Measurements from ENCODE around the gene LORICRIN. TPM values are rescaled to one million over a fixed set of nuclear protein-coding genes. Genes with fewer than 3 reads are reported as not detected.
A peak's percentile ranks its signal among the peaks of the same experiment; 100 is the strongest.
"Not testable (repeated sequence)": the region's sequence is repeated elsewhere in the genome, so short reads cannot be mapped to it uniquely, and the experiment has no call there.

LORICRIN gene
- not detected for total RNA-seq

- peaks cover 48% of the 10 kb centered on the region for H3K27me3 Mint-ChIP-seq
- POLR2A ChIA-PET = no interaction called here
- H3K4me3 Mint-ChIP-seq = no peak within 1 kb of the TSS
- H3K4me1 Mint-ChIP-seq = peaks cover 10% of the 10 kb centered on the region
- no peak within 1 kb of the TSS for H3K27ac Mint-ChIP-seq
- DNase-seq (no peak), ATAC-seq (ENCODE audit: low read depth) (no peak)
- no peaks in the 10 kb centered on the region for H3K9me3 Mint-ChIP-seq
- no peaks in the 10 kb centered on the region for H3K36me3 Mint-ChIP-seq
These were observed at the start of gene LORICRIN for GRCh38 chr1:153259387-153259786. TSS of gene LORICRIN (plus strand) at chr1:153259687. CDS start at chr1:153260950, 1,263 bp downstream.

GRCh38 chr1:153210206-153210605 lies 49.3 kb upstream of the LORICRIN start:
- no peak for ATAC-seq (ENCODE audit: low read depth)
- Mint-ChIP-seq H3K27ac (no peak overlapping the region), H3K4me3 (no peak overlapping the region), H3K36me3 (no peaks in the 10 kb centered on the region), H3K27me3 (peaks cover 12% of the 10 kb centered on the region), H3K9me3 (no peaks in the 10 kb centered on the region), H3K4me1 (no peaks in the 10 kb centered on the region)
- POLR2A ChIA-PET = no interaction called here
- no peak for DNase-seq

- Mint-ChIP-seq H3K4me3 (no peak overlapping the region), H3K36me3 (no peaks in the 10 kb centered on the region), H3K27ac (no peak overlapping the region), H3K4me1 (peaks cover 2% of the 10 kb centered on the region), H3K9me3 (no peaks in the 10 kb centered on the region), H3K27me3 (peaks cover 14% of the 10 kb centered on the region)
- no peak for DNase-seq
- no peak for ATAC-seq (ENCODE audit: low read depth)
- POLR2A ChIA-PET = no interaction called here
These were observed 47.3 kb upstream of the LORICRIN start for GRCh38 chr1:153212201-153212600.

GRCh38 chr1:153213519-153213918 lies 46.0 kb upstream of the LORICRIN start:
- POLR2A ChIA-PET = no interaction called here
- H3K27ac Mint-ChIP-seq = no peak overlapping the region
- H3K4me1 Mint-ChIP-seq = peaks cover 2% of the 10 kb centered on the region
- H3K36me3 Mint-ChIP-seq = no peaks in the 10 kb centered on the region
- H3K27me3 Mint-ChIP-seq = peaks cover 17% of the 10 kb centered on the region
- H3K9me3 Mint-ChIP-seq = no peaks in the 10 kb centered on the region
- no peak for DNase-seq
- ATAC-seq (ENCODE audit: low read depth) = no peak
- H3K4me3 Mint-ChIP-seq = no peak overlapping the region

- POLR2A ChIA-PET = no interaction called here
- Mint-ChIP-seq H3K4me1 (peaks cover 2% of the 10 kb centered on the region), H3K9me3 (no peaks in the 10 kb centered on the region), H3K27me3 (peaks cover 17% of the 10 kb centered on the region), H3K27ac (no peak within 1 kb of the TSS), H3K36me3 (no peaks in the 10 kb centered on the region), H3K4me3 (no peak within 1 kb of the TSS)
- DNase-seq (no peak), ATAC-seq (ENCODE audit: low read depth) (no peak)
These were observed 42.3 kb upstream of the LORICRIN start, which contains the start of gene PRR9 for GRCh38 chr1:153217212-153217611. TSS of gene PRR9 (plus strand) at chr1:153217584. CDS start at chr1:153218145, 561 bp downstream.

- no peak for ATAC-seq (ENCODE audit: low read depth)
- peaks cover 2% of the 10 kb centered on the region for H3K4me1 Mint-ChIP-seq
- POLR2A ChIA-PET = no interaction called here
- H3K27me3 Mint-ChIP-seq = peaks cover 16% of the 10 kb centered on the region
- H3K9me3 Mint-ChIP-seq = no peaks in the 10 kb centered on the region
- H3K4me3 Mint-ChIP-seq = no peak overlapping the region
- no peak for DNase-seq
- no peak overlapping the region for H3K27ac Mint-ChIP-seq
- no peaks in the 10 kb centered on the region for H3K36me3 Mint-ChIP-seq
These were observed 41.6 kb upstream of the LORICRIN start for GRCh38 chr1:153217744-153218416.

GRCh38 chr1:153220606-153221303 lies 38.7 kb upstream of the LORICRIN start:
- H3K4me3 Mint-ChIP-seq = no peak overlapping the region
- no peaks in the 10 kb centered on the region for H3K36me3 Mint-ChIP-seq
- no peak overlapping the region for H3K27ac Mint-ChIP-seq
- peaks cover 6% of the 10 kb centered on the region for H3K4me1 Mint-ChIP-seq
- no peaks in the 10 kb centered on the region for H3K9me3 Mint-ChIP-seq
- no peak for ATAC-seq (ENCODE audit: low read depth)
- POLR2A ChIA-PET = no interaction called here
- peaks cover 10% of the 10 kb centered on the region for H3K27me3 Mint-ChIP-seq
- DNase-seq = no peak

- H3K4me1 Mint-ChIP-seq, H3K36me3 Mint-ChIP-seq, POLR2A ChIA-PET, H3K4me3 Mint-ChIP-seq, H3K27me3 Mint-ChIP-seq, H3K27ac Mint-ChIP-seq, H3K9me3 Mint-ChIP-seq: not testable (repeated sequence)
- peak; percentile 53 for DNase-seq
- ATAC-seq (ENCODE audit: low read depth) = peak; percentile 52
These were observed 36.2 kb upstream of the LORICRIN start for GRCh38 chr1:153223040-153223891.

GRCh38 chr1:153227810-153228209 lies 31.7 kb upstream of the LORICRIN start:
- Mint-ChIP-seq H3K27me3 (peaks cover 4% of the 10 kb centered on the region), H3K36me3 (no peaks in the 10 kb centered on the region), H3K9me3 (no peaks in the 10 kb centered on the region), H3K4me3 (no peak overlapping the region), H3K4me1 (peaks cover 4% of the 10 kb centered on the region), H3K27ac (no peak overlapping the region)
- POLR2A ChIA-PET = no interaction called here
- no peak for ATAC-seq (ENCODE audit: low read depth)
- no peak for DNase-seq

GRCh38 chr1:153228491-153228890 lies 31.0 kb upstream of the LORICRIN start:
- Mint-ChIP-seq H3K36me3 (no peaks in the 10 kb centered on the region), H3K27ac (no peak overlapping the region), H3K27me3 (peaks cover 8% of the 10 kb centered on the region), H3K9me3 (no peaks in the 10 kb centered on the region), H3K4me3 (no peak overlapping the region), H3K4me1 (peaks cover 2% of the 10 kb centered on the region)
- DNase-seq (no peak), ATAC-seq (ENCODE audit: low read depth) (no peak)
- POLR2A ChIA-PET = no interaction called here

GRCh38 chr1:153229076-153229829 lies 30.2 kb upstream of the LORICRIN start:
- ATAC-seq (ENCODE audit: low read depth); H3K4me1 Mint-ChIP-seq; H3K27ac Mint-ChIP-seq; H3K36me3 Mint-ChIP-seq; H3K4me3 Mint-ChIP-seq; POLR2A ChIA-PET; H3K9me3 Mint-ChIP-seq; H3K27me3 Mint-ChIP-seq: not testable (repeated sequence)
- DNase-seq = peak; percentile 34

- no peak overlapping the region for H3K4me3 Mint-ChIP-seq
- POLR2A ChIA-PET = no interaction called here
- H3K27ac Mint-ChIP-seq = no peak overlapping the region
- H3K27me3 Mint-ChIP-seq = peaks cover 17% of the 10 kb centered on the region
- H3K9me3 Mint-ChIP-seq = no peaks in the 10 kb centered on the region
- DNase-seq (no peak), ATAC-seq (ENCODE audit: low read depth) (no peak)
- H3K36me3 Mint-ChIP-seq = no peaks in the 10 kb centered on the region
- H3K4me1 Mint-ChIP-seq = no peaks in the 10 kb centered on the region
These were observed 28.1 kb upstream of the LORICRIN start for GRCh38 chr1:153231363-153231762.

GRCh38 chr1:153231785-153232184 lies 27.7 kb upstream of the LORICRIN start:
- ATAC-seq (ENCODE audit: low read depth) = no peak
- POLR2A ChIA-PET = no interaction called here
- no peak for DNase-seq
- Mint-ChIP-seq H3K36me3 (no peaks in the 10 kb centered on the region), H3K27me3 (peaks cover 17% of the 10 kb centered on the region), H3K4me3 (no peak overlapping the region), H3K27ac (no peak overlapping the region), H3K4me1 (no peaks in the 10 kb centered on the region), H3K9me3 (no peaks in the 10 kb centered on the region)
